H9 (cell line): ENCODE measurements around the gene SFMBT2. TPM values are rescaled to one million over a fixed set of nuclear protein-coding genes. Genes with fewer than 3 reads are reported as not detected.

Source experiments
- DNase-seq: peaks from one replicate; pipeline ENCODE4 v3.0.0-alpha.2; 2017
- H2AFZ ChIP-seq: one replicate; pipeline ENCODE4 v1.6.1; 2013; ENCODE audit warnings: mild to moderate bottlenecking, low read length, control low read depth, moderate library complexity
- H2AK5ac ChIP-seq: 2 replicates; pipeline ENCODE4 v1.6.1; 2013; ENCODE audit warnings: low read length, control low read depth, mixed read lengths; ENCODE audit not compliant: insufficient read length
- H2BK120ac ChIP-seq: one replicate; pipeline ENCODE4 v1.6.1; 2013; ENCODE audit warnings: low read depth, mild to moderate bottlenecking, low read length, control low read depth, inconsistent platforms; ENCODE audit not compliant: poor library complexity, severe bottlenecking
- H2BK12ac ChIP-seq: 2 replicates; pipeline ENCODE4 v1.6.1; 2013; ENCODE audit warnings: low read length, control low read depth, mixed read lengths, low read depth; ENCODE audit not compliant: insufficient read length
- H2BK15ac ChIP-seq: 2 replicates; pipeline ENCODE4 v1.6.1; 2013; ENCODE audit warnings: low read depth, low read length, control low read depth
- H2BK20ac ChIP-seq: one replicate; pipeline ENCODE4 v1.6.1; 2013; ENCODE audit warnings: low read depth, mild to moderate bottlenecking, low read length, control low read depth, inconsistent platforms; ENCODE audit not compliant: poor library complexity, severe bottlenecking
- H2BK5ac ChIP-seq: 2 replicates; pipeline ENCODE4 v1.6.1; 2013; ENCODE audit warnings: low read length, control low read depth, mixed read lengths; ENCODE audit not compliant: insufficient read length
- H3K14ac ChIP-seq: 2 replicates; pipeline ENCODE4 v1.6.1; 2013; ENCODE audit warnings: low read length, control low read depth; ENCODE audit not compliant: insufficient read depth
- H3K18ac ChIP-seq: 2 replicates; pipeline ENCODE4 v1.6.1; 2013; ENCODE audit warnings: low read depth, mild to moderate bottlenecking, mixed read lengths, low read length, control low read depth; ENCODE audit not compliant: insufficient read length
- H3K23ac ChIP-seq: 2 replicates; pipeline ENCODE4 v1.6.1; 2013; ENCODE audit warnings: low read length, control low read depth, mixed read lengths, low read depth; ENCODE audit not compliant: insufficient read length
- H3K23me2 ChIP-seq: 2 replicates; pipeline ENCODE4 v1.6.1; 2013; ENCODE audit warnings: low read depth, mild to moderate bottlenecking, mixed read lengths, low read length, control low read depth; ENCODE audit not compliant: insufficient read length, poor library complexity, severe bottlenecking
- H3K27ac ChIP-seq: 2 replicates; pipeline ENCODE4 v1.5.1; 2013; ENCODE audit warnings: low read length, control low read depth, mixed read lengths, low read depth; ENCODE audit not compliant: insufficient read length
- H3K27me3 ChIP-seq: 2 replicates; pipeline ENCODE4 v1.6.1; 2013; ENCODE audit warnings: low read length, control low read depth, inconsistent platforms; ENCODE audit not compliant: insufficient read depth
- H3K4ac ChIP-seq: 2 replicates; pipeline ENCODE4 v1.6.1; 2013; ENCODE audit warnings: low read depth, mild to moderate bottlenecking, control low read depth, inconsistent platforms, low read length, moderate library complexity
- H3K4me1 ChIP-seq: 2 replicates; pipeline ENCODE4 v1.6.1; 2013; ENCODE audit warnings: low read length, control low read depth, inconsistent platforms; ENCODE audit not compliant: insufficient read depth
- H3K4me2 ChIP-seq: 2 replicates; pipeline ENCODE4 v1.6.1; 2013; ENCODE audit warnings: low read length, control low read depth, mixed read lengths; ENCODE audit not compliant: insufficient read length, insufficient read depth
- H3K56ac ChIP-seq: 2 replicates; pipeline ENCODE4 v1.6.1; 2013; ENCODE audit warnings: low read depth, mild to moderate bottlenecking, mixed read lengths, low read length, control low read depth; ENCODE audit not compliant: insufficient read length
- H3K79me1 ChIP-seq: 2 replicates; pipeline ENCODE4 v1.6.1; 2013; ENCODE audit warnings: low read depth, mild to moderate bottlenecking, moderate library complexity, low read length, control low read depth, inconsistent platforms; ENCODE audit not compliant: insufficient read depth, poor library complexity, severe bottlenecking
- H3K79me2 ChIP-seq: 2 replicates; pipeline ENCODE4 v1.6.1; 2013; ENCODE audit warnings: low read length, control low read depth, inconsistent platforms; ENCODE audit not compliant: insufficient read depth
- H3K9ac ChIP-seq: 2 replicates; pipeline ENCODE4 v1.6.1; 2013; ENCODE audit warnings: low read length, control low read depth, mixed read lengths; ENCODE audit not compliant: insufficient read length; ENCODE audit errors: extremely low read depth
- H3K9me3 ChIP-seq: one replicate; pipeline ENCODE4 v1.6.1; 2013; ENCODE audit warnings: low read depth, low read length, inconsistent platforms; ENCODE audit not compliant: control insufficient read depth
- H3T11ph ChIP-seq: one replicate; pipeline ENCODE4 v1.6.1; 2013; ENCODE audit warnings: mild to moderate bottlenecking, low read length, control low read depth, inconsistent platforms
- H4K20me1 ChIP-seq: one replicate; pipeline ENCODE4 v1.6.1; 2013; ENCODE audit not compliant: control insufficient read depth, insufficient read length, insufficient read depth
- H4K5ac ChIP-seq: 2 replicates; pipeline ENCODE4 v1.6.1; 2013; ENCODE audit warnings: low read depth, mild to moderate bottlenecking, mixed read lengths, low read length, control low read depth; ENCODE audit not compliant: insufficient read length
- H4K8ac ChIP-seq: replicated peaks from 2 replicates; pipeline ENCODE4 v1.6.1; 2013; ENCODE audit warnings: low read length, control low read depth, mixed read lengths, low read depth; ENCODE audit not compliant: insufficient read length
- H4K91ac ChIP-seq: 2 replicates; pipeline ENCODE4 v1.6.1; 2013; ENCODE audit warnings: low read depth, mild to moderate bottlenecking, moderate library complexity, mixed read lengths, low read length, control low read depth; ENCODE audit not compliant: insufficient read length
- H3K27ac Mint-ChIP-seq, 3 experiments: 2 replicates in 2 of 3; 3 replicates in 1 of 3; pipeline ENCODE4 v1.8.0; 2020 to 2021; ENCODE audit warnings: mixed read lengths in 3 of 3, mild to moderate bottlenecking in 1 of 3, moderate library complexity in 1 of 3
- H3K27me3 Mint-ChIP-seq: 2 replicates; pipeline ENCODE4 v1.8.0; 2021; ENCODE audit warnings: low read depth, mild to moderate bottlenecking, moderate library complexity, mixed read lengths
- H3K36me3 Mint-ChIP-seq, 3 experiments: 2 replicates in 2 of 3; 3 replicates in 1 of 3; pipeline ENCODE4 v1.8.0; 2020 to 2021; ENCODE audit warnings: low read depth in 3 of 3, mixed read lengths in 3 of 3; ENCODE audit not compliant: insufficient read depth in 1 of 3
- H3K4me1 Mint-ChIP-seq, 2 experiments: 2 replicates each; pipeline ENCODE4 v1.8.0; 2020; ENCODE audit warnings: mixed read lengths in 2 of 2
- H3K4me3 Mint-ChIP-seq, 2 experiments: 2 replicates in 1 of 2; 3 replicates in 1 of 2; pipeline ENCODE4 v1.8.0; 2020 to 2021; ENCODE audit warnings: mild to moderate bottlenecking in 2 of 2, mixed read lengths in 2 of 2, moderate library complexity in 1 of 2
- H3K9me3 Mint-ChIP-seq, 2 experiments: 2 replicates in 1 of 2; 3 replicates in 1 of 2; pipeline ENCODE4 v1.8.0; 2020; ENCODE audit warnings: mild to moderate bottlenecking in 2 of 2, mixed read lengths in 2 of 2, moderate library complexity in 1 of 2
- WGBS: extraction: QIAGEN DNeasy Blood & Tissue Kit; methylation state at CpG from one replicate; pipeline ENCODE4 v1.1.7; 2013; ENCODE audit warnings: missing lambda C conversion rate, low lambda C conversion rate, mixed read lengths; ENCODE audit not compliant: insufficient read length; ENCODE audit errors: extremely low coverage; 5-methylcytosine and 5-hydroxymethylcytosine counted together
- total RNA-seq: library from RNA; stranded (reverse); gene quantifications from 2 replicates; pipeline ENCODE4 v1.2.1, GENCODE V29; 2021
- TF ChIP-seq, protein P1 (sequence below): fragments of 200-600 bp; sonication (generic); conservative IDR thresholded peaks from 3 replicates; pipeline ENCODE4 v1.8.0; 2021; ENCODE audit warnings: antibody characterized with exemption, mild to moderate bottlenecking

SFMBT2 gene
- total RNA-seq, 1 experiment from 2014 or later = 5.3 TPM

DNA sequence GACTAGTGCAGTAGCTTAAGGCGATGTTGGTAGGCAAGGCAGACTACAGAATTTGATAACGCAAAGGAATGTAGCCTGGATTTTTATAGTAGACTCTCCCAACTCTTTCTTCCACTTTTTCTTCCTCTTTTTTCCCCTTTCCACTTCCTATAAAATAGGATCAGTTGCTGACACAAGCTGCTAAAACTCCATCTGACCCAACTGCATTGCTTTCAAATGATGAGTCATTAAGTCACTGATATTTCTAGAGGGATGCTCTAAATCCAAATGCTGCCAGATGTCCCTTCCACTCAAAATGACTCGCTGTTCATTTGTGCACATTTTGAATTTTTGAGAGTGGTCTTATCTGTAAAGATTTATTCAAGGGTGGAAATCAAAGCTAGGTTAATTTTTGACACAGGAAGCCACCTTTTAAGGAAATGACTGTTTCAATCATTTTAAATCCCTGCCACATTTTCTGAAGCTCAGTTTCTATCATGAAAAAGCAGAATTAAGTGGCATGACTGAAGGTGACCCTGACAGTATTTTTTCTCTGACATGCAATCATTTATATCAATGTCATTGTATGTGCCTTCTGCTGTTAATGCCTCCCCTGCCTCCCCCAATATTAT lies 25.8 kb upstream of the SFMBT2 start:
- no peak overlapping the region for H2BK12ac ChIP-seq
- H3K79me1 ChIP-seq = no peaks in the 10 kb centered on the region
- no peaks in the 10 kb centered on the region for H3K27me3 ChIP-seq
- no peak overlapping the region for H3K9ac ChIP-seq
- H2AK5ac ChIP-seq = no peak overlapping the region
- no peak for DNase-seq
- no peak overlapping the region for H4K91ac ChIP-seq
- WGBS = no CpG with 5 or more reads among the region's 3 CpGs
- no peak overlapping the region for H3K18ac ChIP-seq
- no peak overlapping the region for H3K27ac ChIP-seq
- H3K56ac ChIP-seq = no peak overlapping the region
- peaks cover 3% of the 10 kb centered on the region; the same call in 1 of the 2 replicates for H3K4me1 ChIP-seq
- no peak overlapping the region for H3K4ac ChIP-seq
- H3T11ph ChIP-seq = no peak overlapping the region
- H2BK15ac ChIP-seq = no peak overlapping the region
- no peaks in the 10 kb centered on the region for H3K79me2 ChIP-seq
- H2BK5ac ChIP-seq = no peak overlapping the region
- no peak overlapping the region for H4K5ac ChIP-seq
- Mint-ChIP-seq H3K4me3 (no peak overlapping the region), H3K27me3 (no peaks in the 10 kb centered on the region), H3K9me3 (no peaks in the 10 kb centered on the region; a peak in 1 of 5 replicates), H3K4me1 (peaks cover 32 to 35% of the 10 kb centered on the region in 2 experiments), H3K36me3 (no peaks in the 10 kb centered on the region), H3K27ac (no peak overlapping the region)
- no peak overlapping the region for H2BK120ac ChIP-seq
- no peaks in the 10 kb centered on the region for H4K20me1 ChIP-seq
- H2BK20ac ChIP-seq = no peak overlapping the region
- H3K9me3 ChIP-seq = no peaks in the 10 kb centered on the region
- no peak overlapping the region for H3K14ac ChIP-seq
- TF ChIP-seq, protein P1, sequence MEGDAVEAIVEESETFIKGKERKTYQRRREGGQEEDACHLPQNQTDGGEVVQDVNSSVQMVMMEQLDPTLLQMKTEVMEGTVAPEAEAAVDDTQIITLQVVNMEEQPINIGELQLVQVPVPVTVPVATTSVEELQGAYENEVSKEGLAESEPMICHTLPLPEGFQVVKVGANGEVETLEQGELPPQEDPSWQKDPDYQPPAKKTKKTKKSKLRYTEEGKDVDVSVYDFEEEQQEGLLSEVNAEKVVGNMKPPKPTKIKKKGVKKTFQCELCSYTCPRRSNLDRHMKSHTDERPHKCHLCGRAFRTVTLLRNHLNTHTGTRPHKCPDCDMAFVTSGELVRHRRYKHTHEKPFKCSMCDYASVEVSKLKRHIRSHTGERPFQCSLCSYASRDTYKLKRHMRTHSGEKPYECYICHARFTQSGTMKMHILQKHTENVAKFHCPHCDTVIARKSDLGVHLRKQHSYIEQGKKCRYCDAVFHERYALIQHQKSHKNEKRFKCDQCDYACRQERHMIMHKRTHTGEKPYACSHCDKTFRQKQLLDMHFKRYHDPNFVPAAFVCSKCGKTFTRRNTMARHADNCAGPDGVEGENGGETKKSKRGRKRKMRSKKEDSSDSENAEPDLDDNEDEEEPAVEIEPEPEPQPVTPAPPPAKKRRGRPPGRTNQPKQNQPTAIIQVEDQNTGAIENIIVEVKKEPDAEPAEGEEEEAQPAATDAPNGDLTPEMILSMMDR = no peak
- no peak overlapping the region for H3K4me2 ChIP-seq
- no peak overlapping the region for H3K23ac ChIP-seq
- no peak overlapping the region for H4K8ac ChIP-seq
- H2AFZ ChIP-seq = no peak overlapping the region
- H3K23me2 ChIP-seq = no peaks in the 10 kb centered on the region
